ENCODE results near the gene MYO9B.
"Not testable (repeated sequence)": the region's sequence is repeated elsewhere in the genome, so short reads cannot be mapped to it uniquely, and the experiment has no call there.

The MYO9B gene

GRCh38 chr19:17105556-17105955 lies 30.0 kb downstream of the MYO9B start:
- peaks cover 79% of the 10 kb centered on the region for H3K4me1 ChIP-seq (ENCODE audit: control insufficient read depth, low read length)
- H3K36me3 ChIP-seq (ENCODE audit: control insufficient read depth, low read length) = peaks cover 82% of the 10 kb centered on the region
- peaks cover 3% of the 10 kb centered on the region; the same call in 1 of the 2 replicates for H4K20me1 ChIP-seq (ENCODE audit: control insufficient read depth, insufficient read depth, low read depth, low read length)
- peak overlapping the region; percentile 55 for H3K4me3 ChIP-seq (ENCODE audit: low read length)
- H3F3A ChIP-seq (ENCODE audit: control insufficient read depth, insufficient read depth) = no peaks in the 10 kb centered on the region; the same call in 1 of the 2 replicates
- peak overlapping the region; percentile 82 for H3K4me2 ChIP-seq (ENCODE audit: low read length)
- peaks cover 7% of the 10 kb centered on the region; the same call in 1 of the 2 replicates for H3K9me3 ChIP-seq (ENCODE audit: control insufficient read depth, insufficient read depth, low read length)
- TF ChIP-seq EZH2phosphoT487 (IDR thresholded peaks at IDR 0.05; ENCODE audit: borderline replicate concordance, low read length) (no peak), CTCF (IDR thresholded peaks at IDR 0.05; ENCODE audit: low read depth, low read length, poor library complexity, severe bottlenecking) (no peak)
- no peaks in the 10 kb centered on the region for H3K27me3 ChIP-seq (ENCODE audit: control insufficient read depth, low read length)
- no peaks in the 10 kb centered on the region for H3K9me2 ChIP-seq (replicated peaks; ENCODE audit: control insufficient read depth, low read length)
- H3K27ac ChIP-seq (ENCODE audit: low read depth, low read length) = peak overlapping the region; percentile 72
- H3K79me2 ChIP-seq (ENCODE audit: control insufficient read depth, low read length) = peaks cover 95% of the 10 kb centered on the region

GRCh38 chr19:17106964-17107363 lies 31.4 kb downstream of the MYO9B start:
- H3K27ac ChIP-seq (ENCODE audit: low read depth, low read length) = peak overlapping the region; percentile 41
- H3K36me3 ChIP-seq (ENCODE audit: control insufficient read depth, low read length) = peaks cover 80% of the 10 kb centered on the region
- H3K4me1 ChIP-seq (ENCODE audit: control insufficient read depth, low read length) = peaks cover 85% of the 10 kb centered on the region
- H3K4me2 ChIP-seq (ENCODE audit: low read length) = peak overlapping the region; percentile 55
- H3K9me3 ChIP-seq (ENCODE audit: control insufficient read depth, insufficient read depth, low read length); H3K27me3 ChIP-seq (ENCODE audit: control insufficient read depth, low read length); H3K9me2 ChIP-seq (replicated peaks; ENCODE audit: control insufficient read depth, low read length); H4K20me1 ChIP-seq (ENCODE audit: control insufficient read depth, insufficient read depth, low read depth, low read length); H3F3A ChIP-seq (ENCODE audit: control insufficient read depth, insufficient read depth): not testable (repeated sequence)
- peak overlapping the region; percentile 29 for H3K4me3 ChIP-seq (ENCODE audit: low read length)
- H3K79me2 ChIP-seq (ENCODE audit: control insufficient read depth, low read length) = peaks cover 93% of the 10 kb centered on the region

GRCh38 chr19:17107546-17108452 lies 32.2 kb downstream of the MYO9B start:
- H3K9me2 ChIP-seq (replicated peaks; ENCODE audit: control insufficient read depth, low read length) = no peaks in the 10 kb centered on the region
- H3F3A ChIP-seq (ENCODE audit: control insufficient read depth, insufficient read depth) = no peaks in the 10 kb centered on the region; the same call in 1 of the 2 replicates
- H3K27ac ChIP-seq (ENCODE audit: low read depth, low read length) = peak overlapping the region; percentile 41
- peak overlapping the region; percentile 29 for H3K4me3 ChIP-seq (ENCODE audit: low read length)
- peaks cover 3% of the 10 kb centered on the region; the same call in 1 of the 2 replicates for H4K20me1 ChIP-seq (ENCODE audit: control insufficient read depth, insufficient read depth, low read depth, low read length)
- peaks cover 93% of the 10 kb centered on the region for H3K79me2 ChIP-seq (ENCODE audit: control insufficient read depth, low read length)
- no peaks in the 10 kb centered on the region for H3K9me3 ChIP-seq (ENCODE audit: control insufficient read depth, insufficient read depth, low read length)
- H3K4me2 ChIP-seq (ENCODE audit: low read length) = peak overlapping the region; percentile 55
- TF ChIP-seq EZH2phosphoT487 (IDR thresholded peaks at IDR 0.05; ENCODE audit: borderline replicate concordance, low read length) (no peak), CTCF (IDR thresholded peaks at IDR 0.05; ENCODE audit: low read depth, low read length, poor library complexity, severe bottlenecking) (peak; percentile 11)
- peaks cover 80% of the 10 kb centered on the region for H3K4me1 ChIP-seq (ENCODE audit: control insufficient read depth, low read length)
- no peaks in the 10 kb centered on the region for H3K27me3 ChIP-seq (ENCODE audit: control insufficient read depth, low read length)
- H3K36me3 ChIP-seq (ENCODE audit: control insufficient read depth, low read length) = peaks cover 72% of the 10 kb centered on the region

GRCh38 chr19:17108453-17108784 lies 32.8 kb downstream of the MYO9B start:
- TF ChIP-seq EZH2phosphoT487 (IDR thresholded peaks at IDR 0.05; ENCODE audit: borderline replicate concordance, low read length) = no peak
- no peak for TF ChIP-seq CTCF (IDR thresholded peaks at IDR 0.05; ENCODE audit: low read depth, low read length, poor library complexity, severe bottlenecking)
- Histone ChIP-seq H3K36me3 (ENCODE audit: control insufficient read depth, low read length) (peaks cover 66% of the 10 kb centered on the region), H3K4me2 (ENCODE audit: low read length) (peak overlapping the region; percentile 55), H3K4me1 (ENCODE audit: control insufficient read depth, low read length) (peaks cover 74% of the 10 kb centered on the region), H3K9me2 (replicated peaks; ENCODE audit: control insufficient read depth, low read length) (no peaks in the 10 kb centered on the region), H3K4me3 (ENCODE audit: low read length) (peak overlapping the region; percentile 29), H4K20me1 (ENCODE audit: control insufficient read depth, insufficient read depth, low read depth, low read length) (peaks cover 3% of the 10 kb centered on the region; the same call in 1 of the 2 replicates), H3K9me3 (ENCODE audit: control insufficient read depth, insufficient read depth, low read length) (no peaks in the 10 kb centered on the region), H3K79me2 (ENCODE audit: control insufficient read depth, low read length) (peaks cover 93% of the 10 kb centered on the region), H3F3A (ENCODE audit: control insufficient read depth, insufficient read depth) (no peaks in the 10 kb centered on the region; the same call in 1 of the 2 replicates), H3K27me3 (ENCODE audit: control insufficient read depth, low read length) (no peaks in the 10 kb centered on the region), H3K27ac (ENCODE audit: low read depth, low read length) (peak overlapping the region; percentile 41)
